Peyer's patch (tissue), 4 donors: ENCODE measurements around the gene AMN1. TPM values are rescaled to one million over a fixed set of nuclear protein-coding genes. Genes with fewer than 3 reads are reported as not detected.

Experiments used
- DNase-seq, 3 donors: peaks; one replicate each; pipeline ENCODE4 v3.0.0-alpha.2; 2017 to 2019
- H3K27ac ChIP-seq, 4 donors: fragments of 200-600 bp; sonication (generic); one replicate each; pipeline ENCODE4 v1.5.1; 2016 to 2019
- H3K27me3 ChIP-seq, 2 donors: fragments of 200-600 bp; sonication (generic); one replicate each; pipeline ENCODE4 v1.5.1; 2019
- H3K36me3 ChIP-seq, 3 donors: fragments of 200-600 bp; sonication (generic); one replicate each; pipeline ENCODE4 v1.5.1; 2016 to 2019
- H3K4me1 ChIP-seq, 4 donors: fragments of 200-600 bp; sonication (generic); one replicate each; pipeline ENCODE4 v1.5.1; 2016 to 2019
- H3K4me3 ChIP-seq, 4 donors: fragments of 200-600 bp; sonication (generic); 1 replicate in 3 of 4; 2 replicates in 1 of 4; pipeline ENCODE4 v1.5.1; 2016 to 2019; ENCODE audit warnings: mild to moderate bottlenecking in 1 of 4
- H3K9me3 ChIP-seq, 4 donors: fragments of 200-600 bp; sonication (generic); one replicate each; pipeline ENCODE4 v1.5.1; 2016 to 2019; ENCODE audit warnings: mild to moderate bottlenecking in 1 of 4
- POLR2A ChIP-seq, 2 donors: fragments of 450-650 bp; IDR thresholded peaks; one replicate each; pipeline ENCODE4 v1.5.1; 2017; ENCODE audit warnings: antibody characterized with exemption in 2 of 2, mild to moderate bottlenecking in 2 of 2, moderate library complexity in 2 of 2
- small RNA-seq, 2 donors: library from RNA; depleted of rRNA; stranded (forward); fragments of <200 nt; gene quantifications; one replicate each; pipeline ENCODE3, GENCODE V24; 2016
- total RNA-seq, 4 donors: library from RNA; depleted of rRNA; stranded (reverse); fragments of >200 nt; gene quantifications; one replicate each; pipeline ENCODE4 v1.1.0, GENCODE V29; 2016

The AMN1 gene
- total RNA-seq, 4 donors from 2014 or later, result 0.95 to 21.5 (median 6.4) TPM

DNA sequence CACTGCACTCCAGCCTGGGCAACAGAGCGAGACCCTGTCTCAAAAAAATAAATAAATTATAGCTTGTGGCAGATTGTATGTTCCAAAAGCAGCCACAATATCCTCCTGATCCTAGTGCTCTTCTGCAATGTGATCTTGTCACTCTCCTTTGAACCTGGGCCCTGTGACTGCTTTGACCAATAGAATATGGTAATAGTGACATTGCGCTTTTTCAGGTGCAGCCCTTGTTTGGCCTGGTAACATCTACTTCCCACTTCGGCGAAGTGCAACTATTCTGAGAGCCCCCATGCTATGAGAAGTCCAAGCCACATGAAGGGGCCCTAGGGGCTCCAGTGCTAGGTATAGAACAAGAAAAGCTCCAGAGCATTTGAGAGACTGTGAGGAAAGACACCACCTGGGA lies 106.8 kb downstream of the AMN1 start:
- no peak for DNase-seq
- Histone ChIP-seq H3K27ac (no peak overlapping the region), H3K4me3 (no peak overlapping the region), H3K36me3 (no peaks in the 10 kb centered on the region), H3K4me1 (no peaks in the 10 kb centered on the region), H3K9me3 (no peaks in the 10 kb centered on the region), H3K27me3 (no peaks in the 10 kb centered on the region)
- TF ChIP-seq POLR2A (IDR thresholded peaks at IDR 0.05), result no peak

Small RNA genes lying within 50 kb of the gene (small RNA-seq; reads per million reads assigned to genes)
- 0 reads per million in 2 donors for gene AC023157.2

Other genes with a start within 250 kb of the AMN1 start
- gene DENND5B, start 137.9 kb downstream of the AMN1 start, total RNA-seq, result 10 to 100 TPM; 32.2 to 59.2 (median 57.2) TPM
- gene ETFBKMT, start 69.3 kb downstream of the AMN1 start, total RNA-seq, result 1 to 10 TPM; 1.9 to 4.1 (median 3.2) TPM
- 100 to 1,000 TPM in 3 of 4 donors, 10 to 100 TPM in 1; 91.8 to 287 (median 137) TPM for gene RESF1, start 230.4 kb upstream of the AMN1 start, total RNA-seq